GM12801 (cell line): ENCODE data around the gene TMEM178A.

Experiments
- CTCF ChIP-seq: IDR thresholded peaks from one replicate; pipeline ENCODE4 v1.5.1; 2011; ENCODE audit warnings: control low read depth; ENCODE audit not compliant: insufficient read length; ENCODE audit errors: extremely low read depth

Gene TMEM178A

GRCh38 chr2:39723946-39724827 lies 58.5 kb downstream of the TMEM178A start:
- no peak for TF ChIP-seq CTCF

- no peak for TF ChIP-seq CTCF
Observed at GRCh38 chr2:39724828-39725144, 59.1 kb downstream of the TMEM178A start.

GRCh38 chr2:39725401-39725800 lies 59.7 kb downstream of the TMEM178A start:
- TF ChIP-seq CTCF = no peak

- no peak for TF ChIP-seq CTCF
Observed at GRCh38 chr2:39728941-39729351, 63.2 kb downstream of the TMEM178A start.

- no peak for TF ChIP-seq CTCF
Observed at GRCh38 chr2:39730276-39730675, 64.6 kb downstream of the TMEM178A start.

- TF ChIP-seq CTCF = no peak
Observed at GRCh38 chr2:39730685-39731302, 65.1 kb downstream of the TMEM178A start.

GRCh38 chr2:39731546-39731945 lies 65.8 kb downstream of the TMEM178A start:
- TF ChIP-seq CTCF = no peak
